Measurements from ENCODE around the gene FADS1. TPM values are rescaled to one million over a fixed set of nuclear protein-coding genes. Genes with fewer than 3 reads are reported as not detected.

Gene FADS1
- total and polyA plus RNA-seq, 2 of the 13 experiments (the other 11 are each of a cell fraction or from before 2014, with no cell fraction given): 91.8 to 108 TPM

DNA sequence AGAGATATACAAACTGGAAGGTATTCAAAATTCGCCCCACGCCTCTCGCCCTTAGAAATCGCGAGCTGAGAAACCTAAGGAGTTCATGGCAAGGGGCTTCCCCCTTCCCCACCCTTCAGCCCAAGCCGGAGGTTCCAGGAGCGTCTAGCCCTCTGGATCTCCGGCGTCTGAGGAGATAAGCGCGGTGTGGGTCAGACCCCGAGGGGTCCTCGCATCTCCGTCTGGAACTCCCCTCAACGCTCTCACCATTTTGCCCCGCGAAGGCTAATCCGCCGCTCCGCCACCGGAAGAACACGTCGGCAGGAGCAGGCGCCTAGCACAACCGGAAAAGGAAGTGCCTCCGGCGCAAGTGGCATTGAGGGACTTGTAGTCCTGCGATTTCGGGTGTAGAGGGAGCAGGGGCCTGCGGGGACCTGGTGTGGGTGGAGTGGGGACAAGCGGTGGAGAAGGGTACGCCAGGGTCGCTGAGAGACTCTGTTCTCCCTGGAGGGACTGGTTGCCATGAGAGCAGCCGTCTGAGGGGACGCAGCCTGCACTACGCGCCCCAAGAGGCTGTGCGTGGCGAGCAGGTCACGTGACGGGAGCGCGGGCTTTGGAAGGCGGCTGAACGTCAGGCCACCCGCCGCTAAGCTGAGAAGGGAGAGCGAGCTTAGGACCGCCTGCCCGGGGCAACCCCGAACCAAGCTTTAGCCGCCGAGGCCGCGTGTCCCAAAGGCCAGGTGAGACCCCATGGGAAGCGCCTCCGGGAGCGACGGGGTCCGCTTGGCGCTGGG is 24.3 kb downstream of the FADS1 start, which contains the start of the genes FEN1 and TMEM258 (continued):
- TF ChIP-seq, protein P1, sequence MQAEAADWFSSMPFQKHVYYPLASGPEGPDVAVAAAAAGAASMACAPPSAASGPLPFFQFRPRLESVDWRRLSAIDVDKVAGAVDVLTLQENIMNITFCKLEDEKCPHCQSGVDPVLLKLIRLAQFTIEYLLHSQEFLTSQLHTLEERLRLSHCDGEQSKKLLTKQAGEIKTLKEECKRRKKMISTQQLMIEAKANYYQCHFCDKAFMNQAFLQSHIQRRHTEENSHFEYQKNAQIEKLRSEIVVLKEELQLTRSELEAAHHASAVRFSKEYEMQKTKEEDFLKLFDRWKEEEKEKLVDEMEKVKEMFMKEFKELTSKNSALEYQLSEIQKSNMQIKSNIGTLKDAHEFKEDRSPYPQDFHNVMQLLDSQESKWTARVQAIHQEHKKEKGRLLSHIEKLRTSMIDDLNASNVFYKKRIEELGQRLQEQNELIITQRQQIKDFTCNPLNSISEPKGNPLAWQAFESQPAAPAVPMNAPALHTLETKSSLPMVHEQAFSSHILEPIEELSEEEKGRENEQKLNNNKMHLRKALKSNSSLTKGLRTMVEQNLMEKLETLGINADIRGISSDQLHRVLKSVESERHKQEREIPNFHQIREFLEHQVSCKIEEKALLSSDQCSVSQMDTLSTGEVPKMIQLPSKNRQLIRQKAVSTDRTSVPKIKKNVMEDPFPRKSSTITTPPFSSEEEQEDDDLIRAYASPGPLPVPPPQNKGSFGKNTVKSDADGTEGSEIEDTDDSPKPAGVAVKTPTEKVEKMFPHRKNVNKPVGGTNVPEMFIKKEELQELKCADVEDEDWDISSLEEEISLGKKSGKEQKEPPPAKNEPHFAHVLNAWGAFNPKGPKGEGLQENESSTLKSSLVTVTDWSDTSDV (CRISPR knock-in tag; IDR thresholded peaks at IDR 0.05): no peak; the same call in 1 of the 2 replicates
- TF ChIP-seq ZNF761 (CRISPR knock-in tag; conservative IDR thresholded peaks at IDR 0.05): peak; percentile 91
- peak; percentile 84; the same call in 1 of the 2 replicates for TF ChIP-seq TARDBP (CRISPR knock-in tag; IDR thresholded peaks at IDR 0.05)
- peak; percentile 54; the same call in 1 of the 2 replicates for TF ChIP-seq ERF (CRISPR knock-in tag; IDR thresholded peaks at IDR 0.05)
- TF ChIP-seq, protein P2, sequence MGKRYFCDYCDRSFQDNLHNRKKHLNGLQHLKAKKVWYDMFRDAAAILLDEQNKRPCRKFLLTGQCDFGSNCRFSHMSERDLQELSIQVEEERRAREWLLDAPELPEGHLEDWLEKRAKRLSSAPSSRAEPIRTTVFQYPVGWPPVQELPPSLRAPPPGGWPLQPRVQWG (CRISPR knock-in tag; IDR thresholded peaks at IDR 0.05; ENCODE audit: borderline replicate concordance, low read depth): no peak
- TF ChIP-seq AGO1 (IDR thresholded peaks at IDR 0.05; ENCODE audit: low read depth, low read length, poor library complexity, severe bottlenecking): peak; percentile 77
- no peak for TF ChIP-seq ZBTB1 (CRISPR knock-in tag; IDR thresholded peaks at IDR 0.05; ENCODE audit: borderline replicate concordance)
- peak; percentile 71; the same call in 1 of the 2 replicates for TF ChIP-seq FOXC1 (CRISPR knock-in tag; IDR thresholded peaks at IDR 0.05; ENCODE audit: borderline replicate concordance)
- TF ChIP-seq ZMYM3 (CRISPR knock-in tag; IDR thresholded peaks at IDR 0.05): no peak; the same call in 1 of the 2 replicates
- TF ChIP-seq, protein P3, sequence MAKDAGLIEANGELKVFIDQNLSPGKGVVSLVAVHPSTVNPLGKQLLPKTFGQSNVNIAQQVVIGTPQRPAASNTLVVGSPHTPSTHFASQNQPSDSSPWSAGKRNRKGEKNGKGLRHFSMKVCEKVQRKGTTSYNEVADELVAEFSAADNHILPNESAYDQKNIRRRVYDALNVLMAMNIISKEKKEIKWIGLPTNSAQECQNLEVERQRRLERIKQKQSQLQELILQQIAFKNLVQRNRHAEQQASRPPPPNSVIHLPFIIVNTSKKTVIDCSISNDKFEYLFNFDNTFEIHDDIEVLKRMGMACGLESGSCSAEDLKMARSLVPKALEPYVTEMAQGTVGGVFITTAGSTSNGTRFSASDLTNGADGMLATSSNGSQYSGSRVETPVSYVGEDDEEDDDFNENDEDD (CRISPR knock-in tag; IDR thresholded peaks at IDR 0.05; ENCODE audit: borderline replicate concordance): peak; percentile 99
- no peak for TF ChIP-seq ZNF24 (IDR thresholded peaks at IDR 0.05)
- peak; percentile 96 for TF ChIP-seq CREM (IDR thresholded peaks at IDR 0.05)
- TF ChIP-seq CREM (CRISPR knock-in tag; IDR thresholded peaks at IDR 0.05): no peak
- TF ChIP-seq MIER3 (CRISPR knock-in tag; IDR thresholded peaks at IDR 0.05; ENCODE audit: borderline replicate concordance): peak; percentile 66
- TF ChIP-seq TAF1 (CRISPR knock-in tag; IDR thresholded peaks at IDR 0.05): peak; percentile 90
- TF ChIP-seq, protein P4, sequence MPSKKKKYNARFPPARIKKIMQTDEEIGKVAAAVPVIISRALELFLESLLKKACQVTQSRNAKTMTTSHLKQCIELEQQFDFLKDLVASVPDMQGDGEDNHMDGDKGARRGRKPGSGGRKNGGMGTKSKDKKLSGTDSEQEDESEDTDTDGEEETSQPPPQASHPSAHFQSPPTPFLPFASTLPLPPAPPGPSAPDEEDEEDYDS (CRISPR knock-in tag; IDR thresholded peaks at IDR 0.05): peak; percentile 68; the same call in 1 of the 2 replicates
- TF ChIP-seq, protein P5, sequence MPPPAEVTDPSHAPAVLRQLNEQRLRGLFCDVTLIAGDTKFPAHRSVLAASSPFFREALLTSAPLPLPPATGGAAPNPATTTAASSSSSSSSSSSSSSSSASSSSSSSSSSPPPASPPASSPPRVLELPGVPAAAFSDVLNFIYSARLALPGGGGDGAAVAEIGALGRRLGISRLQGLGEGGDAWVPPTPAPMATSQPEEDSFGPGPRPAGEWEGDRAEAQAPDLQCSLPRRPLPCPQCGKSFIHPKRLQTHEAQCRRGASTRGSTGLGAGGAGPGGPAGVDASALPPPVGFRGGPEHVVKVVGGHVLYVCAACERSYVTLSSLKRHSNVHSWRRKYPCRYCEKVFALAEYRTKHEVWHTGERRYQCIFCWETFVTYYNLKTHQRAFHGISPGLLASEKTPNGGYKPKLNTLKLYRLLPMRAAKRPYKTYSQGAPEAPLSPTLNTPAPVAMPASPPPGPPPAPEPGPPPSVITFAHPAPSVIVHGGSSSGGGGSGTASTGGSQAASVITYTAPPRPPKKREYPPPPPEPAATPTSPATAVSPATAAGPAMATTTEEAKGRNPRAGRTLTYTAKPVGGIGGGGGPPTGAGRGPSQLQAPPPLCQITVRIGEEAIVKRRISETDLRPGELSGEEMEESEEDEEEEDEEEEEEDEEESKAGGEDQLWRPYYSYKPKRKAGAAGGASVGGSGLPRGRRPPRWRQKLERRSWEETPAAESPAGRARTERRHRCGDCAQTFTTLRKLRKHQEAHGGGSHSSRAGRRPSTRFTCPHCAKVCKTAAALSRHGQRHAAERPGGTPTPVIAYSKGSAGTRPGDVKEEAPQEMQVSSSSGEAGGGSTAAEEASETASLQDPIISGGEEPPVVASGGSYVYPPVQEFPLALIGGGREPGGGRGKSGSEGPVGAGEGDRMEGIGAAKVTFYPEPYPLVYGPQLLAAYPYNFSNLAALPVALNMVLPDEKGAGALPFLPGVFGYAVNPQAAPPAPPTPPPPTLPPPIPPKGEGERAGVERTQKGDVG (CRISPR knock-in tag; IDR thresholded peaks at IDR 0.05; ENCODE audit: borderline replicate concordance): 0 out of 2 replicates have a peak, but pooled peaks have one; percentile 31
- TF ChIP-seq, protein P6, sequence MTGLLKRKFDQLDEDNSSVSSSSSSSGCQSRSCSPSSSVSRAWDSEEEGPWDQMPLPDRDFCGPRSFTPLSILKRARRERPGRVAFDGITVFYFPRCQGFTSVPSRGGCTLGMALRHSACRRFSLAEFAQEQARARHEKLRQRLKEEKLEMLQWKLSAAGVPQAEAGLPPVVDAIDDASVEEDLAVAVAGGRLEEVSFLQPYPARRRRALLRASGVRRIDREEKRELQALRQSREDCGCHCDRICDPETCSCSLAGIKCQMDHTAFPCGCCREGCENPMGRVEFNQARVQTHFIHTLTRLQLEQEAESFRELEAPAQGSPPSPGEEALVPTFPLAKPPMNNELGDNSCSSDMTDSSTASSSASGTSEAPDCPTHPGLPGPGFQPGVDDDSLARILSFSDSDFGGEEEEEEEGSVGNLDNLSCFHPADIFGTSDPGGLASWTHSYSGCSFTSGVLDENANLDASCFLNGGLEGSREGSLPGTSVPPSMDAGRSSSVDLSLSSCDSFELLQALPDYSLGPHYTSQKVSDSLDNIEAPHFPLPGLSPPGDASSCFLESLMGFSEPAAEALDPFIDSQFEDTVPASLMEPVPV (CRISPR knock-in tag; IDR thresholded peaks at IDR 0.05): peak; percentile 89; the same call in 1 of the 2 replicates
- TF ChIP-seq GTF3A (CRISPR knock-in tag; conservative IDR thresholded peaks at IDR 0.05): 0 out of 2 replicates have a peak, but pooled peaks have one; percentile 48

All from HepG2 (cell line).